SW 1271 (cell line): Measurements from ENCODE around the gene ALS2.

Experiments used
- DNase-seq, 2 experiments: peaks; one replicate each; lab custom pipeline; 2025; lab: John Stamatoyannopoulos, UW

ALS2 gene

GRCh38 chr2:201758234-201758633, 22.5 kb downstream of the ALS2 start:
- DNase-seq: no peak

DNA sequence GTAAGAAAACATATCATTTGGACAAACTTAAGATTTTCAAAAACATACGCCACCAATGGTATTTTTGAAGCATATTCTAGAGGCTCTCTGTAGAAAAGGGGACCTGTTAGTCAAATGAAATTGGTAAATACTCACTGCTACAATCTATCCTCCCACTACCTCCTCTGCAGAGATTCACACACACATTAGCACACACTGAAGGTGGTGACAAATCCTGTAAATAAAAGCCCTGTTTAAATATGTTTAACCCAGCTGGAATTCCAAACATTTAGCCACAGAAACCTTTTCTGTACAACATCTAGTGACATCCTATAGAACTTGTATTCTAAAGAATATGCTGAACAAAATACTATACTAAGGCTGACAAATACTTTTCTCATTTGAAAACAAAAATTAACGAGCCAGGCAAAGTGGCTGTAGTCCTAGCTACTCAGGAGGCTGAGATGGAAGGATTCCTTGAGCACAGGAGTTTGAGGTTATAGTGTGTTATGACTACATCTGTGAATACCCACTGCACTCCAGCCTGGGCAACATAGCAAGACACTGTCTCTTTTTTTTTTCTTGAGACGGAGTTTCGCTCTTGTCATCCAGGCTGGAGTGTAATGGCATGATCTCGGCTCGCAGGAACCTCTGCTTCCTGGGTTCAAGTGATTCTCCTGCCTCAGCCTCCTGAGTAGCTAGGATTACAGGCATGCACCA, 25.9 kb downstream of the ALS2 start:
- DNase-seq: no peak

DNA sequence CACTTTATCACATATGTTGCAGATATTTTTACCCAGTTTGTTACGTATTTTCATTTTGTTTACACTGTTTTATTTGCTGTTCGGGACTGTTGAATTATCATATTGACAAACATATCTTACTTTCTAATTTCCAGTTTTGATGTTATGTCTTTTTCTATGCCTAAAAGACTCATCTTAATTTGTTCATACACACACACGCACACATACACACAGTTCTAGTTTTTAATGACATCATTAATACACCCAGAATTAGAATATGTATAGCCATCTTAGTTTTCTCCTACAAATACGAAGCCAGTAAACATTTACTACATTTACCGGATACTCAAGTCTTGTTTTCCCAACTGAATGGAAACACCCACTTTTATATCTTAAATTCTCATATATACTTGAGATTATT, 29.2 kb downstream of the ALS2 start:
- DNase-seq: no peak

GRCh38 chr2:201746551-201746950, 34.2 kb downstream of the ALS2 start:
- DNase-seq: no peak

DNA sequence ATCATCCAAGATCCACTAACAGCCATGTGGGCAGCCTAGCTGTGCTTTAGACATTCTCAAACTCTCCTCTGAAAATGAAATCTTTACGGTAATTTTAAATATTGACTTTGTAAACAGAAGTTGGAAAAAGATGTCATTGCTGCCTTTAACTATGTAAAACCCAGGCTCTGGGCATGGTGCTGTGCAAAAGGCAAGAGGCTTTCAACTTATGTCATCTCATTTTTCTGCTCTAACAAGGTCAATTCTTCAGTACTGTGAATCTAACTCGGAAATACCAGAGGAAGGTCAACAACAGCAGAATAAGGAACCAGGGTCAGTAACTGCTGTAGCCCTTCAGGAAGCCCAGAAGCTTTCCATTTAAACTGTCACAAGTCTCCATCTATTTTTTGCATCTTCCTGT, 45.2 kb downstream of the ALS2 start:
- DNase-seq: no peak

DNA sequence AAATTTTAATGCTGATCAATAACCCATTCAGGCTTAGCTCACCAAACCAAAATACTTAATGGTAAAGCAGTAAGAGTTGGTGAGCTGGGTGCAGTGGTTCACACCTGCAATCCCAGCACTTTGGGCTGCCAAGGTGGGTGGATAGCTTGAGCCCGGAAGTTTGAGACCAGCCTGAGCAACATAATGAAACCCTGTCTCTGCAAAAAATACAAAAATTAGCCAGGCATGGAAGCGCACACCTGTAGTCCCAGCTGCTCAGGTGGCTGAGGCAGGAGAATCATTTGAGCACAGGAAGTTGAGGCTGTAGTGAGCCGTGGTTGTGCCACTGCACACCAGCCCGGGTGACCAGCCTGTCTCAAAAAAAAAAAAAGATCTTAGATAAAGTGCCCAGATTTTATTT, 46.6 kb downstream of the ALS2 start:
- DNase-seq: no peak

- no peak for DNase-seq
Observed at GRCh38 chr2:201733544-201733943, 47.2 kb downstream of the ALS2 start.

- no peak for DNase-seq
Observed at GRCh38 chr2:201730651-201731285, 50.0 kb downstream of the ALS2 start.

DNA sequence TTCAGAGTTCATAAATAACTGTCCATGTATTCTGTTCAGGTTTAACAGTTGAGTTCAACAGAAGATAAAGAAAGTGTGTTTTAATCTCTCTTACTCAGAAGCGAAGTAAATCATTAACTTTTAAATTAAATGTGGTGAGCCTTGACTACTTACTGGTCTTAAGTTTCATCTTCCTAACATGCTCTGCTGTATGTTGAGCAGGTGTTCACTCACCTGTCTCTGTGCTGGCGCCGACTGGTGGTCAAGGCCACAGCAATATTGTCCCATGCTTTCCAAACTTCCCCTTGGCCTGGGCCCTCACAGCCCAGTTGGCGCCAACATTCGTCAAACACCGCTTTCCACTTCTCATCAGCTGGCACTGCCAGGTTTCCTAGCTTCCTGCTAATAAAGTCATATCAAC, 65.3 kb downstream of the ALS2 start:
- no peak for DNase-seq

- no peak for DNase-seq
Observed at GRCh38 chr2:201712726-201713125, 68.0 kb downstream of the ALS2 start.

GRCh38 chr2:201709747-201710146, 71.0 kb downstream of the ALS2 start:
- no peak for DNase-seq

DNA sequence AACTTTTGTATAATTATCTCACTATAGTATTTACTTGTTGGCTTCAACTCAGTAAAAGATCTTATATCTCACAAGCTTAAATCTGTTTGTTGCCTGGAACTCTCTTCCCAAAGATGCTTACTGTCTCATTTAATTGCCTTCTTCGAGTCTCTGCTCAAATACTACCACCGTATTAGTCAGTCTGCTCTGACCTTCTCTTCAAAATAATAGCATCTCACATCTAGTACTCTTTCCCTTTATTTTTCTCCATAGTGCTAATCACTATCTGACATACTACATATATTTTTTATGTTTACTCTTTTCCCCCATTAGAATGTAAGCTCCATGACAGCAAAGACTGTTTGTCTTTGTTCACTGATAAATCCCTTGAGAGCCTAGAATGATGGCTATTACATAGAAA, 71.7 kb downstream of the ALS2 start:
- DNase-seq: no peak

GRCh38 chr2:201707753-201708152, 73.0 kb downstream of the ALS2 start:
- peak in 1 of 2 experiments; percentile 46 for DNase-seq

- no peak for DNase-seq
Observed at GRCh38 chr2:201707142-201707541, 73.6 kb downstream of the ALS2 start.

GRCh38 chr2:201704536-201704935, 76.2 kb downstream of the ALS2 start:
- DNase-seq: no peak

GRCh38 chr2:201701646-201702045, 79.1 kb downstream of the ALS2 start:
- no peak for DNase-seq

DNA sequence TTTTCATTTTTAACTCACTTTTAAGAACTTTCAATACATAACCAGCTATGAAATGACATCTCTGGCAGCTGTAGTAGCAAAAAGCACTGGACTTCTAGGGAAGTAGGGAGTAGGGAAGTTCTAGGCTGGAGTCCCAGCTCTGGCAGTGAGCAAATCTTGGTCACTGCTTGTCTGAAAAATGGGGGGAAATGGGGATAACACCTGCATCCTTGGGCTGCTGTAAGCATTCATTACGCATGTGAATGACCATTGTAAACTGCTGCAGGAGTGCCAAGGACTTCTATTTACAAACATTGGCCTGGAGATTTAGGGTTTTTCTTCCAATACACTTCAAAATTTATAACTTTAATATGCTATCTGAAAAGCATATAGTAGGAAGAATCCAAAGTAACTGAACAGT, 81.3 kb downstream of the ALS2 start:
- no peak for DNase-seq

DNA sequence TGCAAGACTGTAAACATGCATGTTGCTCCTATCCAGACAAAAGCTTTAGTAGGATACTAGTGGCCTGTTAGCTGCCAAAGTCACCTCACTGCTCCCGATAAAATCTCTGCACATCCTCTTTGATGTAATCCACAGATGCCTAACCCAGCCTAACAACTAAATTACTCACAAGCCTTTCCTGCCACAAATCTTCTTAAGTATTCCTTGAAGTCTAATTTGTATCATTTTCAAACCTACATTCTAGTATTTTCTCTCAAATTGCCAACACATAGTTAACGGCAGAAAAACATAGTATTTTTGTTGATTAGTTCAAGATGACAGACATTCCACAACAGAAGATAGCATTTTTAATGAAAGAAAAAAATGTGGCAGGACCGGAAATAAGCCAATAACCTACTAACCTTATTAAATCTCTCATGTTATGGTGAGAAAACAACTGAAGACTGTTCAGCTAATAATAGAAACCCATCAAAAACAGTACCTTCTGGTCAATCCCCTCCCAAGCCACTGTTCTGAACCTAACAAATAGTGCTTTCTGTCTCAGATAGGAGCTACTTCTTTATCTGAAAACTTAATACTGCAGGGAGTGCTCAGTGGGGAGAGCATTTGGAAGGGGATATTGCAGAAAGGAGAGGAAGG, 82.0 kb downstream of the ALS2 start, which contains the start of gene MPP4:
MPP4 (minus strand) TSS at position 57 of the 639 bp plus-strand sequence. CDS start 4,690 bp downstream, outside the sequence.
- DNase-seq: peak; percentile 4 to 69

- peak; percentile 14 to 76 for DNase-seq
Observed at GRCh38 chr2:201697899-201698298, 82.8 kb downstream of the ALS2 start.

DNA sequence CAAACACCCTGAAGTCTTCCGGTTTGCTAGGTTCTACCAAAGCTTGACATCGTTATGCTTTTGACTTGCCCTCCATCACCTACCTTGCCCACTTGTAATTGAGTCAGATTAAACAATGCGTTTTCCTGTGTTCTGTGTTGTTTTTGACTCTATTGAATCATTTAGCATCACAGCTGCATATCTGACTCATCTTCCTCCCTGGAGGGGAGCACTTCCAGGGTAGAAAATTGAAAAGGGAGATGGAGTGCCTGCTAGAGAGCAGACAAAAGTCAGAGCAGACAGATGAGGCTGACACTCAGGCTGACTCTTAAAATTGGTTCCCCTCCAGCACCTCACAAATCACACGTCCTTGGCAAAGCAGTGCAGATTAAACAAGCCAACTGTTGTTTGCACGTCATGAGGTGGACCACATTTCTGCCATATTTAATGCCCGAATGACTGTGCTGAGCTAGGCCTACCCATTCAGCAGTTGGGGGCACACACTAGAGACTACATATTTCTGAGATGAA, 84.5 kb downstream of the ALS2 start:
- peak; percentile 52 to 83 for DNase-seq

DNA sequence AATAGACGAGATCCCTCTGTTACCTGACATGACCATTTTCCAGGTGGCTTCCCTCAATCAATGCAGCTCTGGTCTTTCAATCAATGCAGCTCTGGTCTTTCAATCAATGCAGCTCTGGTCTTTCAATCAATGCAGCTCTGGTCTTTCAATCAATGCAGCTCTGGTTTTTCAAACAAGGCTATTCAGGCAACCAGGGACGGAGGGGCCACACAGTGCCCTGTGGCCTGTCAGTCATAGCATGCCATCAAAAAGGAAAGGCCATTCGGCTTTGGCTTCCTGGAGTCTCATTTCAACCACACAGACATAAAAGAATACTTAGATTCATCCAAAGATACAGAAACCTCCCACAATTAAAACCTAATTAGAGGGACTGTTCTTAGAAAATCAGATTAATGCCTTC, 95.6 kb downstream of the ALS2 start:
- DNase-seq: no peak

DNA sequence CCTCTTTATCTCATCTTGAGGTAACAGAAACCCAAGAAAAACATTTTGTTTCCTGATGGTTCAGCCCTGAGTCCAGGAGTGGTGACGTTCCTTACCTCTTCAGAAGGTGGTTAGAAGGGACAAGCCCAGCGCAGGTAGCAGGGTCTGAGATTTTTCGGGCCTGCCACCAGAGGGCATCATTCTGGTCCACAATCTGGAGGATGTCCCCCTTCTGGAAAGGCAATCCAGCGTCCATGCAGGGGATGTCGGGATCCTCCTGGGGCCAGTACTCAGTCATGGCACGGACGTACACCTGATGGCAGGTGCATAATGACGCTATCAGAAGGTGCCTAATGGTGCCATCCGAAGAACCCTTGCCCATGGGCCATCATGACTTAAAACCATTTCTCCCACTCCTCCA, 100.0 kb downstream of the ALS2 start:
- peak in 1 of 2 experiments; percentile 4 for DNase-seq

DNA sequence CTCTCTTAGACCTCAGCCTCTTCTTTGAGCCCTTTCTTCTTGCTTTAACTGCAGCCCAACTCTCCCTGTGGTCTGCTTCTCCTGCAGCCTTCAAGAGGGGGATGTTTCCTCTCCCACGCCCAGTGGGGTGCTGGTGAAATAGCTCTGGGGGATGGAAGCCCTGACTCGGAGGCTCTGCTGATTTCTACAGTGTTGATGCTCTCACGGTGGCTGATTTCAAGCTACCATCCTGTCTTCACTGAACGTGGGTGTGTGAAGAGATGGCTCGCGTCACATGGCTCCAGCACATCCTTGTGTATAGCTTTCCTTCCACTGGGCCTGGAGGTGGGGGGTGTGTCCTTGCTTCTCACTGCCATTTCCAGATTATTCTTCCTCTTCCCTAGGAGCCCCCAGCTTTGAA, 102.3 kb downstream of the ALS2 start:
- DNase-seq: no peak
